ENCODE measurements around the gene SLC17A4. TPM values are rescaled to one million over a fixed set of nuclear protein-coding genes. Genes with fewer than 3 reads are reported as not detected.

The SLC17A4 gene
- total and polyA plus RNA-seq, 2 of the 13 experiments (the other 11 are each of a cell fraction or from before 2014, with no cell fraction given): 0.07 TPM; not detected in 1

DNA sequence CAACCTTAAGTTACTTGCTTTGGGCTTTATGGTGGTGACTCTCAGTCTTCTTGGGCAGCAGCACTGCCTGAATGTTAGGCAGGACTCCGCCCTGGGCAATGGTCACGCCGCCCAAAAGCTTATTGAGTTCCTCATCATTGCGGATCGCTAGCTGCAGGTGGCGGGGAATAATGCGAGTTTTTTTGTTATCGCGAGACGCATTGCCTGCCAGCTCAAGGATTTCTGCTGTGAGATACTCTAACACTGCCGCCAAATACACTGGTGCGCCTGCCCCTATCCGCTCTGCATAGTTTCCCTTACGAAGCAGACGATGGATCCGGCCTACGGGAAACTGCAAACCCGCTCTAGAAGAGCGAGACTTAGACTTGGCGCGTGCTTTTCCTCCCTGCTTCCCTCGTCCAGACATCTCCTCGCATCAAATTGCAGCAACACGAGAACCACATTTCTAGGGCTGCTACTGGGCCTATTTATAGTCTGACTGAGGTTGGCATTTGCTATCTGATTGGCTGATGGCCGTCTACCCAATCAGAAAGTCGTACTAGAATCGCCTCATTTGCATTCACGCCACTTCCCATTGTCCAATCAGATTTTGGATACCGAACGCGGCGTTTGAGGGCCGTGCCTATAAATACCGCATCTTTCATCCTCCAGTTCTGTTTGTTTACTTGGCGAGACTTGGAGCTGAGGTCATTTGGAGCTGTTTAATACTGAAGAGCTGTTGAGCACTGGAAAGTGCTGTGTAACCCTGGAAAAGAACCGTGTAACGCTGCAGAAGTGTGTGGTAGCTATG is 28.2 kb upstream of the SLC17A4 start:
- no TSS peak for BruUV-seq (replicated peaks)
- no peaks in the 10 kb centered on the region for H3K27me3 ChIP-seq (ENCODE audit: control insufficient read depth in 1 of 2, insufficient read depth in 2 of 2, low read length in 2 of 2)

More for the DNA sequence above, 28.2 kb upstream of the SLC17A4 start:
- H4K20me1 ChIP-seq (ENCODE audit: insufficient read depth, low read length): no peaks in the 10 kb centered on the region
- H3K36me3 ChIP-seq (replicated peaks in 1 of 2; ENCODE audit: control insufficient read depth in 1 of 2, insufficient read depth in 2 of 2, low read length in 2 of 2): no peaks in the 10 kb centered on the region
- in situ Hi-C loops (cut with HindIII; ENCODE audit: extremely low pct_ligation_motif_present, low pct_unique_long_range_greater_than_20kb): no loop called here
- no peaks in the 10 kb centered on the region for H3K9me3 ChIP-seq (ENCODE audit: low read length)
- no peak overlapping the region for H3K9ac ChIP-seq (ENCODE audit: insufficient read depth, low read depth, low read length)
- CTCF ChIA-PET (ENCODE audit: low intra/inter-chr PET ratio, low total read pairs): no interaction called here
- DNase-seq (ENCODE audit: low spot score) (no peak), ATAC-seq (no peak), FAIRE-seq (no peak)
- no peaks in the 10 kb centered on the region for H3K79me2 ChIP-seq (ENCODE audit: insufficient read depth, low read length)
- H2AFZ ChIP-seq (ENCODE audit: low read length): no peak overlapping the region
- WGBS (ENCODE audit: low lambda C conversion rate): 83% methylated on average over 37 of the region's 37 CpGs
- no peak overlapping the region for H3K27ac ChIP-seq (ENCODE audit: extremely low read length, insufficient read depth, low read length)
- H3K4me1 ChIP-seq (ENCODE audit: insufficient read depth, low read length): no peaks in the 10 kb centered on the region
- H3K4me3 ChIP-seq (replicated peaks in 1 of 3; ENCODE audit: insufficient read depth in 1 of 3, low read depth in 2 of 3, low read length in 3 of 3): no peak overlapping the region
- no peak overlapping the region for H3K4me2 ChIP-seq (ENCODE audit: low read depth, low read length)
- POLR2A ChIA-PET: no interaction called here
- TF ChIP-seq U2AF2 (IDR thresholded peaks at IDR 0.05; ENCODE audit: low read depth, low read length) (no peak), ZSCAN22 (CRISPR knock-in tag; IDR thresholded peaks at IDR 0.05) (no peak), ESRRA (CRISPR knock-in tag; IDR thresholded peaks at IDR 0.05; ENCODE audit: low read depth) (no peak), ZNF20 (CRISPR knock-in tag; IDR thresholded peaks at IDR 0.05) (no peak), ZNF781 (CRISPR knock-in tag; IDR thresholded peaks at IDR 0.05; ENCODE audit: borderline replicate concordance, not compliant biosample characterization) (no peak), ARNT (IDR thresholded peaks at IDR 0.05) (no peak), REPIN1 (CRISPR knock-in tag; IDR thresholded peaks at IDR 0.05; ENCODE audit: borderline replicate concordance, low read depth) (no peak), TMF1 (CRISPR knock-in tag; IDR thresholded peaks at IDR 0.05; ENCODE audit: low read depth) (no peak), ZMYM2 (CRISPR knock-in tag; IDR thresholded peaks at IDR 0.05) (no peak), MLLT10 (CRISPR knock-in tag; IDR thresholded peaks at IDR 0.05) (no peak)
- TF ChIP-seq, protein P1, sequence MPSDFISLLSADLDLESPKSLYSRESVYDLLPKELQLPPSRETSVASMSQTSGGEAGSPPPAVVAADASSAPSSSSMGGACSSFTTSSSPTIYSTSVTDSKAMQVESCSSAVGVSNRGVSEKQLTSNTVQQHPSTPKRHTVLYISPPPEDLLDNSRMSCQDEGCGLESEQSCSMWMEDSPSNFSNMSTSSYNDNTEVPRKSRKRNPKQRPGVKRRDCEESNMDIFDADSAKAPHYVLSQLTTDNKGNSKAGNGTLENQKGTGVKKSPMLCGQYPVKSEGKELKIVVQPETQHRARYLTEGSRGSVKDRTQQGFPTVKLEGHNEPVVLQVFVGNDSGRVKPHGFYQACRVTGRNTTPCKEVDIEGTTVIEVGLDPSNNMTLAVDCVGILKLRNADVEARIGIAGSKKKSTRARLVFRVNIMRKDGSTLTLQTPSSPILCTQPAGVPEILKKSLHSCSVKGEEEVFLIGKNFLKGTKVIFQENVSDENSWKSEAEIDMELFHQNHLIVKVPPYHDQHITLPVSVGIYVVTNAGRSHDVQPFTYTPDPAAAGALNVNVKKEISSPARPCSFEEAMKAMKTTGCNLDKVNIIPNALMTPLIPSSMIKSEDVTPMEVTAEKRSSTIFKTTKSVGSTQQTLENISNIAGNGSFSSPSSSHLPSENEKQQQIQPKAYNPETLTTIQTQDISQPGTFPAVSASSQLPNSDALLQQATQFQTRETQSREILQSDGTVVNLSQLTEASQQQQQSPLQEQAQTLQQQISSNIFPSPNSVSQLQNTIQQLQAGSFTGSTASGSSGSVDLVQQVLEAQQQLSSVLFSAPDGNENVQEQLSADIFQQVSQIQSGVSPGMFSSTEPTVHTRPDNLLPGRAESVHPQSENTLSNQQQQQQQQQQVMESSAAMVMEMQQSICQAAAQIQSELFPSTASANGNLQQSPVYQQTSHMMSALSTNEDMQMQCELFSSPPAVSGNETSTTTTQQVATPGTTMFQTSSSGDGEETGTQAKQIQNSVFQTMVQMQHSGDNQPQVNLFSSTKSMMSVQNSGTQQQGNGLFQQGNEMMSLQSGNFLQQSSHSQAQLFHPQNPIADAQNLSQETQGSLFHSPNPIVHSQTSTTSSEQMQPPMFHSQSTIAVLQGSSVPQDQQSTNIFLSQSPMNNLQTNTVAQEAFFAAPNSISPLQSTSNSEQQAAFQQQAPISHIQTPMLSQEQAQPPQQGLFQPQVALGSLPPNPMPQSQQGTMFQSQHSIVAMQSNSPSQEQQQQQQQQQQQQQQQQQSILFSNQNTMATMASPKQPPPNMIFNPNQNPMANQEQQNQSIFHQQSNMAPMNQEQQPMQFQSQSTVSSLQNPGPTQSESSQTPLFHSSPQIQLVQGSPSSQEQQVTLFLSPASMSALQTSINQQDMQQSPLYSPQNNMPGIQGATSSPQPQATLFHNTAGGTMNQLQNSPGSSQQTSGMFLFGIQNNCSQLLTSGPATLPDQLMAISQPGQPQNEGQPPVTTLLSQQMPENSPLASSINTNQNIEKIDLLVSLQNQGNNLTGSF (CRISPR knock-in tag; IDR thresholded peaks at IDR 0.05): no peak
- TF ChIP-seq, protein P2, sequence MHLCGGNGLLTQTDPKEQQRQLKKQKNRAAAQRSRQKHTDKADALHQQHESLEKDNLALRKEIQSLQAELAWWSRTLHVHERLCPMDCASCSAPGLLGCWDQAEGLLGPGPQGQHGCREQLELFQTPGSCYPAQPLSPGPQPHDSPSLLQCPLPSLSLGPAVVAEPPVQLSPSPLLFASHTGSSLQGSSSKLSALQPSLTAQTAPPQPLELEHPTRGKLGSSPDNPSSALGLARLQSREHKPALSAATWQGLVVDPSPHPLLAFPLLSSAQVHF (CRISPR knock-in tag; IDR thresholded peaks at IDR 0.05): no peak
- TF ChIP-seq, protein P3, sequence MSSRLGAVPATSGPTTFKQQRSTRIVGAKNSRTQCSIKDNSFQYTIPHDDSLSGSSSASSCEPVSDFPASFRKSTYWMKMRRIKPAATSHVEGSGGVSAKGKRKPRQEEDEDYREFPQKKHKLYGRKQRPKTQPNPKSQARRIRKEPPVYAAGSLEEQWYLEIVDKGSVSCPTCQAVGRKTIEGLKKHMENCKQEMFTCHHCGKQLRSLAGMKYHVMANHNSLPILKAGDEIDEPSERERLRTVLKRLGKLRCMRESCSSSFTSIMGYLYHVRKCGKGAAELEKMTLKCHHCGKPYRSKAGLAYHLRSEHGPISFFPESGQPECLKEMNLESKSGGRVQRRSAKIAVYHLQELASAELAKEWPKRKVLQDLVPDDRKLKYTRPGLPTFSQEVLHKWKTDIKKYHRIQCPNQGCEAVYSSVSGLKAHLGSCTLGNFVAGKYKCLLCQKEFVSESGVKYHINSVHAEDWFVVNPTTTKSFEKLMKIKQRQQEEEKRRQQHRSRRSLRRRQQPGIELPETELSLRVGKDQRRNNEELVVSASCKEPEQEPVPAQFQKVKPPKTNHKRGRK (CRISPR knock-in tag; IDR thresholded peaks at IDR 0.05): no peak
- TF ChIP-seq, protein P4, sequence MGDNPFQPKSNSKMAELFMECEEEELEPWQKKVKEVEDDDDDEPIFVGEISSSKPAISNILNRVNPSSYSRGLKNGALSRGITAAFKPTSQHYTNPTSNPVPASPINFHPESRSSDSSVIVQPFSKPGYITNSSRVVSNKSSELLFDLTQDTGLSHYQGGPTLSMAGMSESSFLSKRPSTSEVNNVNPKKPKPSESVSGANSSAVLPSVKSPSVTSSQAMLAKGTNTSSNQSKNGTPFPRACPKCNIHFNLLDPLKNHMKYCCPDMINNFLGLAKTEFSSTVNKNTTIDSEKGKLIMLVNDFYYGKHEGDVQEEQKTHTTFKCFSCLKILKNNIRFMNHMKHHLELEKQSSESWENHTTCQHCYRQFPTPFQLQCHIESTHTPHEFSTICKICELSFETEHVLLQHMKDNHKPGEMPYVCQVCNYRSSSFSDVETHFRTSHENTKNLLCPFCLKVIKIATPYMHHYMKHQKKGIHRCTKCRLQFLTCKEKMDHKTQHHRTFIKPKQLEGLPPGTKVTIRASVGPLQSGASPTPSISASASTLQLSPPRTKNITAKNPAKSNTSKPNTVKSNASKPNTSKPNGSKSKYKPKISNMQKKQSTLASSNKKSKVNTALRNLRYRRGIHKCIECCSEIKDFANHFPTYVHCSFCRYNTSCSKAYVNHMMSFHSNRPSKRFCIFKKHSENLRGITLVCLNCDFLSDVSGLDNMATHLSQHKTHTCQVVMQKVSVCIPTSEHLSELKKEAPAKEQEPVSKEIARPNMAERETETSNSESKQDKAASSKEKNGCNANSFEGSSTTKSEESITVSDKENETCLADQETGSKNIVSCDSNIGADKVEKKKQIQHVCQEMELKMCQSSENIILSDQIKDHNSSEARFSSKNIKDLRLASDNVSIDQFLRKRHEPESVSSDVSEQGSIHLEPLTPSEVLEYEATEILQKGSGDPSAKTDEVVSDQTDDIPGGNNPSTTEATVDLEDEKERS (CRISPR knock-in tag; IDR thresholded peaks at IDR 0.05): no peak
- intact Hi-C loops (cut with micrococcal nuclease; ENCODE audit: unreplicated experiment): no loop called here

All from HepG2 (cell line).